ENCODE measurements around the gene COG7.

Gene COG7

GRCh38 chr16:23378256-23378655 is 74.7 kb downstream of the COG7 start:
- Histone ChIP-seq H3K4me3 (ENCODE audit: insufficient read depth, low read depth, low read length) (no peak overlapping the region), H3K27me3 (ENCODE audit: control insufficient read depth, insufficient read depth, low read length, poor library complexity, severe bottlenecking) (no peaks in the 10 kb centered on the region), H3K36me3 (ENCODE audit: control insufficient read depth, insufficient read depth, low read length) (no peaks in the 10 kb centered on the region), H3K9me3 (ENCODE audit: control insufficient read depth, low read length) (no peaks in the 10 kb centered on the region), H3K4me1 (ENCODE audit: control insufficient read depth, insufficient read depth, low read length) (no peaks in the 10 kb centered on the region), H3K27ac (ENCODE audit: insufficient read depth, low read depth, low read length, poor library complexity, severe bottlenecking) (no peak overlapping the region)
- WGBS, 2 experiments, result 92 to 96% methylated on average over 8 of the region's 8 CpGs

DNA sequence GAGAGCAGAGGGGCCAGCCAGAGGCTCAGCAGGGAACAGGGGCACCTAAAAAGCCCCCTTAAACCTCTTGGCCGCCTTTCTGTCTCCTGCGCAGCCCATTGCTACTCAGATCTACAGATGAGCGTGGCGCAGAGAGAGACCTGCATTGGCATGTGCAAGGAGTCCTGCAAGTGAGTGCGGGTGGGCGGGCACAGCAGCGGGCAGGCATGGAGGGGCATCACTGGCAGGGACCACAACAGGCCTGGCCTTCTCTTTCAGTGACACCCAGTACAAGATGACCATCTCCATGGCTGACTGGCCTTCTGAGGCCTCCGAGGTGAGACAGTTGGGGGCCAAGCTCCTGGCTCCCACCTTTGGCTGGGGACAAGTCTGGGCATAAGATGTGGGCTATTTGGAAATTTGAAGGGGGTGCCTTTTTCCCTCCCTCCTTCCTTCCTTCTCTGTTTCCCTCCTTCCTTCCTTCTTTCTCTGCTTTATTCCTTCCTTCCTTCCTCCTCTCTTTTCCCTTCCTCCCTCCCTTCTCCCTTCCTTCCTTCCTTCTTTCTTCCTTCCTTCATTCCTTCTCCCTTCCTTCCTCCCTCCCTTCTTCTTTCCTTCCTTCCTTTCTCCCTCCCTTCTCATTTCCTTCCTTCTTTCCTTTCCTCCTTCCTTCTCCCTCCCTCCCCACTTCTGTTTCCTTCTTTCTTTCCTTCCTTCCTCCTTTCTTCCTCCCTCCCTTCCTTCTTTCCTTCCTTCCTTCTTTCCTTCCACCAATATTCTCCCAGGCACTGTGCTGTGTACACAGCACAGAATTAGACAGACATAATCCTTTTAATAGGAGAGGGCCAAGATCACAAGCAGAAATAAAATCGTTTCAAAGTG is 75.7 kb downstream of the COG7 start:
- Histone ChIP-seq H3K27me3 (ENCODE audit: control insufficient read depth, insufficient read depth, low read length, poor library complexity, severe bottlenecking) (no peaks in the 10 kb centered on the region), H3K4me1 (ENCODE audit: control insufficient read depth, insufficient read depth, low read length) (no peaks in the 10 kb centered on the region), H3K9me3 (ENCODE audit: control insufficient read depth, low read length) (no peaks in the 10 kb centered on the region), H3K4me3 (ENCODE audit: insufficient read depth, low read depth, low read length) (no peak overlapping the region), H3K36me3 (ENCODE audit: control insufficient read depth, insufficient read depth, low read length) (no peaks in the 10 kb centered on the region), H3K27ac (ENCODE audit: insufficient read depth, low read depth, low read length, poor library complexity, severe bottlenecking) (no peak overlapping the region)
- 95 to 97% methylated on average over 9 of the region's 9 CpGs for WGBS, 2 experiments

GRCh38 chr16:23375643-23376042 is 77.3 kb downstream of the COG7 start:
- Histone ChIP-seq H3K9me3 (ENCODE audit: control insufficient read depth, low read length) (no peaks in the 10 kb centered on the region), H3K27ac (ENCODE audit: insufficient read depth, low read depth, low read length, poor library complexity, severe bottlenecking) (no peak overlapping the region), H3K4me1 (ENCODE audit: control insufficient read depth, insufficient read depth, low read length) (no peaks in the 10 kb centered on the region), H3K27me3 (ENCODE audit: control insufficient read depth, insufficient read depth, low read length, poor library complexity, severe bottlenecking) (no peaks in the 10 kb centered on the region), H3K36me3 (ENCODE audit: control insufficient read depth, insufficient read depth, low read length) (no peaks in the 10 kb centered on the region), H3K4me3 (ENCODE audit: insufficient read depth, low read depth, low read length) (no peak overlapping the region)
- 92 to 94% methylated on average over 7 of the region's 7 CpGs for WGBS, 2 experiments

DNA sequence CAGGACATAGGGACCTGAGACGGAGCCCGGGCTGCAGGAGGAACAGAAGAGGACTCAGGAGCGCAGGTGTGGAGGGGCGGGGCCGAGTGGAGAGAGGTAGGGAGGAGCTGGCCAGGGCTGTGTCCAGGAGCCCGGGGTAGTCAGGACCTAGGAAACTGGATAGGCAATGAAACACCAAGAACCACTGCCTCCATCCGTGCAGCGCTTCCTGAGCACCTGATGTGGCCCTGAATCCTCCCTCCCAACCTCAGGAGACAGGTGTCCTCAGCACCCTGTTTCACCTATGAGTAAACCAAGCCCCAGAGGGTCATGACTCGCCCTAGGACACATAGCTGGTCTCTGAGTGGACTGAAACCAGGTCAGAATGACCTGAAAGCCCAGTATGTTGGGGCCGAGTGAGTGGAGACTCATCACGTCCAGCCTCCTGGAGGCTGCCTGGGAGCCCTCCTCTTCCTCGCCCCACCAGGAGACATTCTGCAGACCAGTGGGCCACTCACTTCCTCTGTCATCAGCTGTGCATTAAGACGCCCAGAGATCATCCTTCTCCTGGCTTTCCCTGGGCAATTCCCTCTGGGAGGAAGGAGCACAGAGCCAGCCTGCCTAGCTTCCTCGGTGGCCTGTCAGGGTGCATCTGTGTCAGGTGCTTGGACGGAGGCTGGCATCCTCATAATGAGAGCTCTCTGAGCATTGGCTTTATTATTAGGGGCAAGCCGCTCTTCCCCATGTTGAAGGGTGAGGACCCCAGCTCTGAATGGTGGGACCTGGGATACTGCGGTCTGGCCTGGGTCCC is 78.1 kb downstream of the COG7 start:
- H3K9me3 ChIP-seq (ENCODE audit: control insufficient read depth, low read length), result no peaks in the 10 kb centered on the region
- no peak overlapping the region for H3K27ac ChIP-seq (ENCODE audit: insufficient read depth, low read depth, low read length, poor library complexity, severe bottlenecking)
- H3K36me3 ChIP-seq (ENCODE audit: control insufficient read depth, insufficient read depth, low read length), result no peaks in the 10 kb centered on the region
- H3K4me3 ChIP-seq (ENCODE audit: insufficient read depth, low read depth, low read length), result no peak overlapping the region
- H3K4me1 ChIP-seq (ENCODE audit: control insufficient read depth, insufficient read depth, low read length), result no peaks in the 10 kb centered on the region
- 90 to 91% methylated on average over 17 of the region's 17 CpGs for WGBS, 2 experiments
- no peaks in the 10 kb centered on the region for H3K27me3 ChIP-seq (ENCODE audit: control insufficient read depth, insufficient read depth, low read length, poor library complexity, severe bottlenecking)

DNA sequence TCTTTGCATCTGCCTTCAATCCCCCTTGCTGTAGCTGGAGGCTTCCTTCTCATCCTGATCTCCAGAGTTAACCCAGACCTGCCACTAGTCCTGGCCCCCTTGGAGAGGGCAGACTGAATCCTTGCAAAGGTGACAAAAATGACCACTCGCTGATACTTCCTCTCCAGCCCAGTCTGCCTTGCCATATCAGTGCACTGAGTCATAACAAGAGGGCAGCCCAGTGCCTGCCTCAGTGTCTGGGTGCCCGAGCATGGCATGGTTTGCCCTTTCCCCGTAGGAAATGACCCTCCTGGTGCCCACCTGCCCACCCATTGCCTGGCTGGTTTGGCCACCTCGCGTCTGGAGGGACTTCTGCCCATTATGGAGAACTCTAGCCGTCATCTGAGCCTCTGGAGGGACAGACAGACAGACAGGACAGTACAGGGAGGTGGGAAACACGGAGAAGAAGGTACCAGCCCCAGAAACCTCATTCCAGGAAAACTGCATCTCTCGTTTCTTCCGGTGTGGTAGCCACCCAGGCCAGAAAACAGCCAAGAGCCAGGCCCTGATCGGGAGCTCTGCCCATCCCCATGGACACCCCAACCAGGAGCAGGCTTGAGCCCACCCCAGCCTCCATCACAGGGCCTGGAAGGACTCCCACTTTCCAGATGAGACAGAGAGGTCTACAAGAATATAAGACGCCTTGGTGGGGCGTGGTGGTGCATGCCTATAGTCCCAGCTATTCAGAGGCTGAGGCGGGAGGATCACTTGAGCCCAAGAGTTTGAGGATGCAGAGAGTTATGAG is 79.4 kb downstream of the COG7 start:
- Histone ChIP-seq H3K27ac (ENCODE audit: insufficient read depth, low read depth, low read length, poor library complexity, severe bottlenecking) (no peak overlapping the region), H3K36me3 (ENCODE audit: control insufficient read depth, insufficient read depth, low read length) (no peaks in the 10 kb centered on the region), H3K4me3 (ENCODE audit: insufficient read depth, low read depth, low read length) (no peak overlapping the region), H3K4me1 (ENCODE audit: control insufficient read depth, insufficient read depth, low read length) (no peaks in the 10 kb centered on the region), H3K9me3 (ENCODE audit: control insufficient read depth, low read length) (no peaks in the 10 kb centered on the region), H3K27me3 (ENCODE audit: control insufficient read depth, insufficient read depth, low read length, poor library complexity, severe bottlenecking) (no peaks in the 10 kb centered on the region)
- WGBS, 2 experiments, result 92% methylated on average over 13 of the region's 13 CpGs

DNA sequence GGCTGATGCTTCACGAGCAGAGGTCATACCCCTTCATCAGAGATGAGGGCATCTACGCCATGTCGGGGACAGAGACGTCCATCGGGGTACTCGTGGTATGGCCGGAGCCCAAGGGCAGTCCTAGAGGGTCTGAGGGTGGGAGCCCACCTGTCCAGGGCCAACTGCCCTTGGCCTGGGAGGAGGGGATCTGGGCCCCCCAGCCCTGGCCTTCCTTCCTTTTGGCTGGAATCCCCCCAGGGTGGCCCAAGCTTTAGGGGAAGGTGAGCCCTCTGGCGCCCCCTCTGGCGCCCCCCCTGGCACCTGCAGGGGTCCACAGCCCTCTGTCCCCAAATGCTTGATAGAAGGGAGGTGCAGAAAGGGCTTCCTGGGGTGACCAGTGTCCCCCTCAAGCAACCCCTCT is 81.6 kb downstream of the COG7 start:
- 89% methylated on average over 9 of the region's 9 CpGs for WGBS, 2 experiments
- H3K9me3 ChIP-seq (ENCODE audit: control insufficient read depth, low read length), result no peaks in the 10 kb centered on the region

DNA sequence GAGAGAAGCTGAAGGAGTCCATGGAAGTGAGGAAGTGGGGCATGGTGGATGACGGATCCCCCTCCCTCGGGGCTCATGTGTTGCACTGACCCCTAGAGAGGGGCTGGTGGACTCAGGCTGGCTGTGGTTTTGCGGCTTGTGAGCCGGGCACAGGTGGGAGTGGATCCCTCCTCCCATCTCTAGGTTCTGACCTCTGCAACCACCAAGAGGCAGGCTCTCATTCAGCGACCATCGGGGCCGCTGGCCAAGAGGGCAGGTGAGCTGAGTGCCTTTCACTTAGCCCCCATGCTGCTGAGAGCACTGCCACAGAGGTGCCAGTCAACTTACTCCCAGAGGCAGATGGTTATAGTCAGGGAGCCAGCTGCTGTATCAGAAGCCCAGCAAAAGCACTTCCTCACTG is 83.6 kb downstream of the COG7 start:
- 87 to 89% methylated on average over 7 of the region's 7 CpGs for WGBS, 2 experiments
- no peaks in the 10 kb centered on the region for H3K4me1 ChIP-seq (ENCODE audit: control insufficient read depth, insufficient read depth, low read length)
- no peaks in the 10 kb centered on the region for H3K36me3 ChIP-seq (ENCODE audit: control insufficient read depth, insufficient read depth, low read length)
- H3K9me3 ChIP-seq (ENCODE audit: control insufficient read depth, low read length), result no peaks in the 10 kb centered on the region
- no peak overlapping the region for H3K27ac ChIP-seq (ENCODE audit: insufficient read depth, low read depth, low read length, poor library complexity, severe bottlenecking)
- no peaks in the 10 kb centered on the region for H3K27me3 ChIP-seq (ENCODE audit: control insufficient read depth, insufficient read depth, low read length, poor library complexity, severe bottlenecking)
- no peak overlapping the region for H3K4me3 ChIP-seq (ENCODE audit: insufficient read depth, low read depth, low read length)

More for the DNA sequence above, 81.6 kb downstream of the COG7 start:
- H3K36me3 ChIP-seq (ENCODE audit: control insufficient read depth, insufficient read depth, low read length), result no peaks in the 10 kb centered on the region
- no peaks in the 10 kb centered on the region for H3K4me1 ChIP-seq (ENCODE audit: control insufficient read depth, insufficient read depth, low read length)
- H3K27ac ChIP-seq (ENCODE audit: insufficient read depth, low read depth, low read length, poor library complexity, severe bottlenecking), result no peak overlapping the region
- no peak overlapping the region for H3K4me3 ChIP-seq (ENCODE audit: insufficient read depth, low read depth, low read length)
- no peaks in the 10 kb centered on the region for H3K27me3 ChIP-seq (ENCODE audit: control insufficient read depth, insufficient read depth, low read length, poor library complexity, severe bottlenecking)

DNA sequence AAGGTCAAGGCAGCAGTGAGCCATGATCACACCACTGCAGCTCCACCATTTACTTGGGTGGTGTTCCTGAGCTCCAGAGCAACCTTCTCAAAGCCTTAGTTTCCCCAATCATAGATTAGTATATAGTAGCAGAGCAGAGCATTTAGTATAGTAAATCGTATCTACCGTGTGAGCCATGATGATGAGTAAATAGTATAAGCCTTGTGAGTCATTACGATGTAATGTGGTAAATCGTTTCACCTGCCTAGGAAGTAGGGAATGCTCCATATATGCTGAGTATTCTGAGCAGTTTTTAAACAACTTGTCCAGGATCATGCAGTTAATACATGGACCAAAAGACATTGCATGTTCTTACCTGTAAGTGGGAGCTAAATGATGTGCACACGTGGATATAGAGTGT is 84.5 kb downstream of the COG7 start:
- Histone ChIP-seq H3K9me3 (ENCODE audit: control insufficient read depth, low read length) (no peaks in the 10 kb centered on the region), H3K4me1 (ENCODE audit: control insufficient read depth, insufficient read depth, low read length) (no peaks in the 10 kb centered on the region), H3K27ac (ENCODE audit: insufficient read depth, low read depth, low read length, poor library complexity, severe bottlenecking) (no peak overlapping the region), H3K27me3 (ENCODE audit: control insufficient read depth, insufficient read depth, low read length, poor library complexity, severe bottlenecking) (no peaks in the 10 kb centered on the region), H3K4me3 (ENCODE audit: insufficient read depth, low read depth, low read length) (no peak overlapping the region), H3K36me3 (ENCODE audit: control insufficient read depth, insufficient read depth, low read length) (no peaks in the 10 kb centered on the region)
- WGBS, 2 experiments, result 90 to 92% methylated on average over 5 of the region's 5 CpGs

DNA sequence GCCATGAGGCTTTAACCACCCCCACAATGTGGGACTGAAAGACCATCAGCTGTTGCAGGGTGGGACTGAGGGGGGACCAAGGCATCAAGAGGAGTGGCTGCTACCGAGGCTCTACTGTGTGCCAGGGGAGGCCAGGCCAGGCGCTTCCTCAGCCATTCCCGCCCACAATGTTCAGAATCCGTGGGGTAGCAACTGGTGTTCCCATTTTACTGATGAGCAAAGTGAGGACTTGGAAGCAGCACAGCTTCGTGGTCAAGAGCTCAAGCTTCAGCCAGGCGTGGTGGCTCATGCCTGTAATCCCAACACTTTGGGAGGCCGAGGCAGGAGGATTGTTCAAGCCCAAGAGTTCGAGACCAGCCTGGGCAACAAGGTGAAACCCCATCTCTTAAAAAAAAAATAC is 85.0 kb downstream of the COG7 start:
- no peak overlapping the region for H3K4me3 ChIP-seq (ENCODE audit: insufficient read depth, low read depth, low read length)
- no peaks in the 10 kb centered on the region for H3K36me3 ChIP-seq (ENCODE audit: control insufficient read depth, insufficient read depth, low read length)
- 91 to 94% methylated on average over 8 of the region's 8 CpGs for WGBS, 2 experiments
- no peaks in the 10 kb centered on the region for H3K9me3 ChIP-seq (ENCODE audit: control insufficient read depth, low read length)
- H3K27me3 ChIP-seq (ENCODE audit: control insufficient read depth, insufficient read depth, low read length, poor library complexity, severe bottlenecking), result no peaks in the 10 kb centered on the region
- H3K4me1 ChIP-seq (ENCODE audit: control insufficient read depth, insufficient read depth, low read length), result no peaks in the 10 kb centered on the region
- no peak overlapping the region for H3K27ac ChIP-seq (ENCODE audit: insufficient read depth, low read depth, low read length, poor library complexity, severe bottlenecking)

- Histone ChIP-seq H3K36me3 (ENCODE audit: control insufficient read depth, insufficient read depth, low read length) (no peaks in the 10 kb centered on the region), H3K4me3 (ENCODE audit: insufficient read depth, low read depth, low read length) (no peak overlapping the region)
These were observed 85.4 kb downstream of the COG7 start for GRCh38 chr16:23367564-23367963.

More at GRCh38 chr16:23367564-23367963, 85.4 kb downstream of the COG7 start:
- Histone ChIP-seq H3K27ac (ENCODE audit: insufficient read depth, low read depth, low read length, poor library complexity, severe bottlenecking) (no peak overlapping the region), H3K4me1 (ENCODE audit: control insufficient read depth, insufficient read depth, low read length) (no peaks in the 10 kb centered on the region), H3K9me3 (ENCODE audit: control insufficient read depth, low read length) (no peaks in the 10 kb centered on the region), H3K27me3 (ENCODE audit: control insufficient read depth, insufficient read depth, low read length, poor library complexity, severe bottlenecking) (no peaks in the 10 kb centered on the region)
- WGBS, 2 experiments, result 88 to 93% methylated on average over 10 of the region's 10 CpGs
